AG09319 (cell line): ENCODE results near the gene NOP16.

Source experiments
- DNase-seq: peaks from one replicate; pipeline ENCODE4 v3.0.0-alpha.2; 2010; ENCODE audit warnings: low read depth; ENCODE audit errors: extremely low read depth
- TF ChIP-seq, protein P1 (sequence below): IDR thresholded peaks from 2 replicates; pipeline ENCODE4 v1.5.1; 2011; ENCODE audit warnings: low read depth, mild to moderate bottlenecking, inconsistent platforms, low read length, moderate library complexity

Gene NOP16

DNA sequence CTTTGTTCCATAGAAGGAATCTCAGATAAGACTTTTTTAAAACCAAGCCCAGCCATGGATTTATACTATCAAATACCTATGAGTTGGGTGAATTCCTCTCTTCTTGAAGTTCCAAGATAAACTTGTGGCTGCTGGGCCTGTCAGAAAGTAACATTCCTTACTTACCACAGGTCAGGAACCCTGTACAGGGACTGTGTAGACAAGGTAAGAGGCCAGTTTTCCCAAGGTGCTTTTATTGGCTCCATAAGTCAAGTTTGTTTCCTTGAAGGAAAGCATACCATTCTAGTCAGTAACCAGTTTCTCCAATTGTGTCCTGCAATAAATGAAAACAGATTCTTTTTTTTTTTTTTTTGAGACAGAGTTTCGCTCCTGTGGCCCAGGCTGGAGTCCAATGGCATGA is 36.7 kb upstream of the NOP16 start:
- TF ChIP-seq, protein P1, sequence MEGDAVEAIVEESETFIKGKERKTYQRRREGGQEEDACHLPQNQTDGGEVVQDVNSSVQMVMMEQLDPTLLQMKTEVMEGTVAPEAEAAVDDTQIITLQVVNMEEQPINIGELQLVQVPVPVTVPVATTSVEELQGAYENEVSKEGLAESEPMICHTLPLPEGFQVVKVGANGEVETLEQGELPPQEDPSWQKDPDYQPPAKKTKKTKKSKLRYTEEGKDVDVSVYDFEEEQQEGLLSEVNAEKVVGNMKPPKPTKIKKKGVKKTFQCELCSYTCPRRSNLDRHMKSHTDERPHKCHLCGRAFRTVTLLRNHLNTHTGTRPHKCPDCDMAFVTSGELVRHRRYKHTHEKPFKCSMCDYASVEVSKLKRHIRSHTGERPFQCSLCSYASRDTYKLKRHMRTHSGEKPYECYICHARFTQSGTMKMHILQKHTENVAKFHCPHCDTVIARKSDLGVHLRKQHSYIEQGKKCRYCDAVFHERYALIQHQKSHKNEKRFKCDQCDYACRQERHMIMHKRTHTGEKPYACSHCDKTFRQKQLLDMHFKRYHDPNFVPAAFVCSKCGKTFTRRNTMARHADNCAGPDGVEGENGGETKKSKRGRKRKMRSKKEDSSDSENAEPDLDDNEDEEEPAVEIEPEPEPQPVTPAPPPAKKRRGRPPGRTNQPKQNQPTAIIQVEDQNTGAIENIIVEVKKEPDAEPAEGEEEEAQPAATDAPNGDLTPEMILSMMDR: no peak
- DNase-seq: no peak

DNA sequence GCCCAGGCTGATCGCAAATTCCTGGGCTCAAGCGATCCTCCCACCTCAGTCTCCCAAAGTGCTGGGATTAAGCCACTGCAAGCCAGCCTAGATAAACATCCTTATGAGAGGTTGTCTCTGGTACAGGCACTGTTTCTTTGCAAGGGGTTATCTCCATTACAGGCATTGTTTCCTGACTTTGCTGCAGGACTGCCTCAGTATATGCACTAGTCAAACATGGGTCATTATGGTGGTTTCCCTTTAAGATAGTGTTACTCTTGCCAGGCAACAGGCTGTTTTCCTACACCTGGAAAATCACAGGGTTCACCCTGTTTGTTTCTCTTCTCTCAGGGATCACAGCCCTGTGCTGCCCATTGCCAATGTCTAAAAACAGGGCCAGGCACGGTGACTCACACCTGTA is 35.8 kb upstream of the NOP16 start:
- DNase-seq: no peak
- TF ChIP-seq, protein P1: no peak

DNA sequence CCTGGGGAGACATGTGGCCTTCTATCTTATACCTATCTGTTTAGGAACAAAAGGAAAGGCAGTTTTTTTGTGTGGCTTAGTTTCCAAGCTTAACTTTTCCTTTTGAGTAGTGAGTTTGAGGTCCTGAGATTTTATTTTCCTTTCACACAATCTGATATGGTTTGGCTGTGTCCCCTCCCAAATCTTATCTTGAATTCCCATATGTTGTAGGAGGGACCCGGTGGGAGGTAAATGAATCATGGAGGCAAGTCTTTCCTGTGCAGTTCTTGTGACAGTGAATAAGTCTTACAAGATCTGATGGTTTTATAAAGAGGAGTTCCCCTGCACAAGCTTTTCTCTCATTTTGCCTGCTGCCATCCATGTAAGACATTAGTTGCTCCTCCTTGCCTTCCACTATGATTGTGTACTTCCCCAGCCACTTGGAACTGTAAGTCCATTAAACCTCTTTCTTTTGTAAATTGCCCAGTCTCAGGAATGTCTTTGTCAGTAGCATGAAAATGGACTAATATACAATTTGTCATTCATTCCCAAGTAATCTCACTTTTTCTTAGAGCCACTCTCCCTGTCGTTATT is 32.7 kb upstream of the NOP16 start:
- TF ChIP-seq, protein P1: no peak
- no peak for DNase-seq

DNA sequence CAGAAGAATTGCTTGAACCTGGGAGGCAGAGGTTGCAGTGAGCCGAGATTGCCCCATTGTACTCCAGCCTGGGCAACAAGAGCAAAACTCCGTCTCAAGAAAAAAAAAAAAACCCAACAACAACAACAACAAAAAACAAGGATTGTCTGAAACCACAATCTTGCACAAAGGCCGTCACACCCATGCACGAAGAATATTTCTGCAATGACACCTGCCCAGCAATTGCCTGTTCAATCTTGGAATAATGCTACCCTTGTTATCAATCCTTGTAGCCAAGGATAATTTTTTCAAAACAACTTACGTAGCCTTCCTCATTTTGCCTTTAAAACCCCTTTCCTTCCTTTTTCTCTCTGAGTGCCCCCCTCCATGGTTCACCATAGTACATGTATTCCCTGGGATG is 31.7 kb upstream of the NOP16 start:
- TF ChIP-seq, protein P1: no peak
- DNase-seq: no peak

DNA sequence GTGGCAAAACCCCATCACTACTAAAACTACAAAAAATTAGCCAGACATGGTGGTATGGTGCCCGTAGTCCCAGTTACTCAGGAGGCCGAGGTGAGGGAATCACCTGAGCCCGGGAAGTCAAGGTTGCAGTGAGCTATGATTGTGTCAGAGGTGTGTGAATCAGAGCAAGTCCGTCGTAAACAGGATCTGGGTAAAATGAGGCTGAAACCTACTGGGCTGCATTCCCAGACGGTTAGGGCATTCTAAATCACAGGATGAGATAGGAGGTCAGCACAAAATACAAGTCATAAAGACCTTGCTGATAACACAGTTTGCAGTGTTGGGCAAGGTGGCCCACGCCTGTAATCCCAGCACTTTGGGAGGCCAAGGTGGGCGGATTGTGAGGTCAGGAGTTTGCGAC is 29.9 kb upstream of the NOP16 start:
- no peak for DNase-seq
- TF ChIP-seq, protein P1: no peak

DNA sequence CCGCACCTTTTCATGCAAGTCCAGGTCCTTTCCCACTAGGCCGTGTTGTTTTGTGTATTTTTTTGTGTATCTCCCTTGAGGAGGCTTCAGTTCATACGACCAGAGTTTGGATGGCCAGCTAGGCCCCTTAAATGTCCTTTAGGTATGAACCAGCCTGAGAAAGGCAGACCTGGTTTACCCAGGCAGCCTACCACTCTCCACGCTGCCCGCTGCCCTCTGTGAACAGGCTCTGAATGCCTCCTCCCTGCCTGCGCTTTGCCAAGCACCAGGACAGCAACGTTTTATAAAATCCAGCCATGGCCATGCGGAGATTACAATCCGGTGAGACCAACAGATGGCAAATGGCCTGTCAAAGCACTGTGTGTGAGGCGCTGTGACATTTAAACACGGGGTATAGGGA is 28.6 kb upstream of the NOP16 start:
- TF ChIP-seq, protein P1: no peak
- no peak for DNase-seq

DNA sequence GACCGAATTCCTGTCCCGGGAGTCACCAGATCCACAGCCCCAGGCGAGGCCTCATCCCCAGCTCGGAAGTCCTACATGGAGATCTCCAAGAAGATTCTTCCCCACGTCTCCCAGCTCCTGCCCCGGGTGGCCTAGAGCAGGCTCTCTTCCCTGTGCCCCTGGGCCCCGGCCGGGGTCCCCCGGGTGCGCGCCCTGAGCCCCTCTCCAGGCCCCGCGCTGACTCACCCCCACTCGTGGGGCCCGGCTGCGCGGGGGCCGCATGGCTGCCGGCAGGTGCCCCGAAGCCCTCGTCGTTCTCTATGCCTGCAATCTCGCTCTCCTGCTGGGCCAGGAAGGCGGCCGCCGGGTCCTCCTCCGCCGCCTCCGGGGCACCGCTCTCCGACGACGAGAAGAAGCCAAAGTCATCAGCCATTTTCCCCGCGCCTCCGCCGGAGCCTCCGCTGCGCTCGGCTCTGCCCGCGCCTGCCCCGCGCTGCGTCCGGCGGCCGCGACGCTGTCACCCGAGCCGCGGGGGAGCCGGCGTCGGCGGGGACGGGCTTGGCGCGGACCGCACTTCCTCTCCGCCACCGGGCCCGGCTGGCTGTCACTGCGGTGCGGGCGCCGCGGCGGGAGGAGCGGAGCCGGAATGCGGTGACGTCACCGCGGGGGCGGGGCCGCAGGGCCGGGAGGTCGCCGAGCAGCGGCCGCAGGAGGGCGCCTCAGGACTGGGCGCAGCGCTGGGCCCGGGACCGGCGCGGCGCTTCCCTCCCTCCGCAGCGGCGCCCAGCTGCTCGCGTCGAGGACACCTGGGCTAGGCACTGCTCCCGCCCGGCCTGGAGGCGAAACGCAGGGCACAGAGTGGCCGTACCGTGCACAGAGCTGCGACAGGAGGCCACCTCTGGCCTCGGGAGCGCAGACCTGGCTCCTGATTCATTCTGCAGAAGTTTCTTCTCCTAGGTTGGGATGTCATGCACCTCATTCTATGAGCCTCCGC is 27.8 kb upstream of the NOP16 start, which contains the start of gene CLTB:
CLTB (minus strand) TSS at position 588 of the 973 bp plus-strand sequence; CDS start at position 412, 176 bp downstream.
- TF ChIP-seq, protein P1: peak; percentile 28
- DNase-seq: peak; percentile 57
